ENCODE results near the gene RTN4R.
A peak's percentile ranks its signal among the peaks of the same experiment; 100 is the strongest.

The RTN4R gene

GRCh38 chr22:20256551-20257211, 11.4 kb downstream of the RTN4R start:
- no peak for DNase-seq

GRCh38 chr22:20256027-20256426, 12.1 kb downstream of the RTN4R start:
- no peak for DNase-seq

GRCh38 chr22:20254975-20255946, 12.9 kb downstream of the RTN4R start:
- no peak for DNase-seq

GRCh38 chr22:20253161-20253560, 15.0 kb downstream of the RTN4R start:
- no peak for DNase-seq

GRCh38 chr22:20251981-20252380, 16.1 kb downstream of the RTN4R start:
- DNase-seq, result no peak

GRCh38 chr22:20251491-20251890, 16.6 kb downstream of the RTN4R start:
- DNase-seq, result no peak

- no peak for DNase-seq
Observed at GRCh38 chr22:20249797-20250354, 18.2 kb downstream of the RTN4R start.

- no peak for DNase-seq
Observed at GRCh38 chr22:20248461-20248978, 19.6 kb downstream of the RTN4R start.

- no peak for DNase-seq
Observed at GRCh38 chr22:20247608-20248171, 20.4 kb downstream of the RTN4R start.

GRCh38 chr22:20247010-20247505, 21.1 kb downstream of the RTN4R start:
- no peak for DNase-seq

GRCh38 chr22:20246368-20247009, 21.6 kb downstream of the RTN4R start:
- no peak for DNase-seq

GRCh38 chr22:20245577-20246367, 22.3 kb downstream of the RTN4R start:
- no peak for DNase-seq

GRCh38 chr22:20244691-20245576, 23.2 kb downstream of the RTN4R start:
- DNase-seq, result peak; percentile 18

GRCh38 chr22:20244250-20244648, 23.9 kb downstream of the RTN4R start:
- no peak for DNase-seq

- peak; percentile 16 for DNase-seq
Observed at GRCh38 chr22:20243537-20244249, 24.4 kb downstream of the RTN4R start.

- no peak for DNase-seq
Observed at GRCh38 chr22:20243176-20243536, 25.0 kb downstream of the RTN4R start.

GRCh38 chr22:20242393-20243175, 25.5 kb downstream of the RTN4R start:
- DNase-seq, result no peak

GRCh38 chr22:20241579-20242392, 26.3 kb downstream of the RTN4R start:
- DNase-seq, result no peak
